Measurements from ENCODE around the gene LYST. TPM values are rescaled to one million over a fixed set of nuclear protein-coding genes. Genes with fewer than 3 reads are reported as not detected.

Gene LYST
- polyA plus RNA-seq, 1 experiment, result 6.5 TPM

DNA sequence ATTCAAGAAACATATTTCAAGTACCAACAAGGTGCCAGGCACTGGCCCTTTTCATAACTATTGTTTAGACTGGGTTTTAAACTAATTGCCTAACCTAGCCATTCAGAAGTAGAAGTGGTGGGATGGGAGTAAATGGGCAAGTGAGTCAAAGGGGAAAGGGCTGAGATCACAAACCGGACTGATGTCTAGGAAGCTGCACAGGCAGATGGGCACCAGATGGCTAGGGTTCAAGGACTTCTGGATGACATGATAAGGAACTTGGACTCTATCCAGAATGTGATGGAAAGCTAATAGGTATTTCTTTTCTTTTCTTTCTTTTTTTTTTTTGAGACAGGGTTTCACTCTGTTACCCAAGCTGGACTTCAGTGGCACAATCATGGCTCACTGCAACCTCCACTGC is 46.6 kb downstream of the LYST start:
- DNase-seq (ENCODE audit: low read depth, low spot score), result no peak
- TF ChIP-seq, protein P1, sequence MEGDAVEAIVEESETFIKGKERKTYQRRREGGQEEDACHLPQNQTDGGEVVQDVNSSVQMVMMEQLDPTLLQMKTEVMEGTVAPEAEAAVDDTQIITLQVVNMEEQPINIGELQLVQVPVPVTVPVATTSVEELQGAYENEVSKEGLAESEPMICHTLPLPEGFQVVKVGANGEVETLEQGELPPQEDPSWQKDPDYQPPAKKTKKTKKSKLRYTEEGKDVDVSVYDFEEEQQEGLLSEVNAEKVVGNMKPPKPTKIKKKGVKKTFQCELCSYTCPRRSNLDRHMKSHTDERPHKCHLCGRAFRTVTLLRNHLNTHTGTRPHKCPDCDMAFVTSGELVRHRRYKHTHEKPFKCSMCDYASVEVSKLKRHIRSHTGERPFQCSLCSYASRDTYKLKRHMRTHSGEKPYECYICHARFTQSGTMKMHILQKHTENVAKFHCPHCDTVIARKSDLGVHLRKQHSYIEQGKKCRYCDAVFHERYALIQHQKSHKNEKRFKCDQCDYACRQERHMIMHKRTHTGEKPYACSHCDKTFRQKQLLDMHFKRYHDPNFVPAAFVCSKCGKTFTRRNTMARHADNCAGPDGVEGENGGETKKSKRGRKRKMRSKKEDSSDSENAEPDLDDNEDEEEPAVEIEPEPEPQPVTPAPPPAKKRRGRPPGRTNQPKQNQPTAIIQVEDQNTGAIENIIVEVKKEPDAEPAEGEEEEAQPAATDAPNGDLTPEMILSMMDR (IDR thresholded peaks at IDR 0.05; ENCODE audit: low read depth, low read length), result no peak
- no peaks in the 10 kb centered on the region for H3K27me3 ChIP-seq (ENCODE audit: control insufficient read depth, insufficient read depth, low read length)
- ChIA-PET POLR2A (no interaction called here), CTCF (interaction anchor here (2.5 kb wide), 1 partner anchor 152 kb away, joined by 19 read pairs; no protein-coding TSS in a partner anchor)
- H3K27ac ChIP-seq (ENCODE audit: low read depth, low read length), result no peak overlapping the region
- H3K4me3 ChIP-seq (ENCODE audit: low read depth, low read length), result no peak overlapping the region
- no peaks in the 10 kb centered on the region for H3K9me3 ChIP-seq (ENCODE audit: control insufficient read depth, insufficient read depth, low read length)

DNA sequence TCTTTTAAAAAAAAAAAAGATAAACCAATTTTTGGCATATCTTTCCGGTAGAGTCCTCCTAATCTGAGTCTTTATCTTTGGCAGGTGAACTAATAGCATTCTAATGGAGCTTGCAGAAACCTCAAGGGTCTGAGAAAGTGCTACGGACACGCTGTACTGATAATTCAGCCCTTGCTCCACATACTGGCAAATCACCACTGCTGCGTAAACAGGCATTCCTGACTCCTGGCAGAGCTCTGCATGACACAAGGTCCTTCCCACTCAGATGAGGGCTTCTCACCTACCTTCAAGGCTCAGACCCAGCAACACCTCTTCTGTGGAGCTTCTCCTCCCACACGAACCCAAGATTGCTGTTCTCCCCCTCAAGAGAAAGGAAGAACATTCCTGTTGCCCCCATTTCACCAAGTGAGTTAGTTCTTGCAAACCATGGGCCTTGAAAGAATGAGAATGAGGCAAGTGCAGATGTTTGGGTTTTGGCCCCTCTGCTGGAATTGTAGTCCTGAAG is 48.0 kb downstream of the LYST start:
- Histone ChIP-seq H3K27me3 (ENCODE audit: control insufficient read depth, insufficient read depth, low read length) (no peaks in the 10 kb centered on the region), H3K27ac (ENCODE audit: low read depth, low read length) (no peak overlapping the region), H3K9me3 (ENCODE audit: control insufficient read depth, insufficient read depth, low read length) (no peaks in the 10 kb centered on the region), H3K4me3 (ENCODE audit: low read depth, low read length) (no peak overlapping the region)
- TF ChIP-seq, protein P1 (IDR thresholded peaks at IDR 0.05; ENCODE audit: low read depth, low read length), result no peak
- no peak for DNase-seq (ENCODE audit: low read depth, low spot score)
- CTCF ChIA-PET, result interaction anchor here (0.8 to 1.2 kb wide), 2 partner anchors 24 to 153 kb away, joined by 3 read pairs; no protein-coding TSS in a partner anchor
- POLR2A ChIA-PET, result no interaction called here

DNA sequence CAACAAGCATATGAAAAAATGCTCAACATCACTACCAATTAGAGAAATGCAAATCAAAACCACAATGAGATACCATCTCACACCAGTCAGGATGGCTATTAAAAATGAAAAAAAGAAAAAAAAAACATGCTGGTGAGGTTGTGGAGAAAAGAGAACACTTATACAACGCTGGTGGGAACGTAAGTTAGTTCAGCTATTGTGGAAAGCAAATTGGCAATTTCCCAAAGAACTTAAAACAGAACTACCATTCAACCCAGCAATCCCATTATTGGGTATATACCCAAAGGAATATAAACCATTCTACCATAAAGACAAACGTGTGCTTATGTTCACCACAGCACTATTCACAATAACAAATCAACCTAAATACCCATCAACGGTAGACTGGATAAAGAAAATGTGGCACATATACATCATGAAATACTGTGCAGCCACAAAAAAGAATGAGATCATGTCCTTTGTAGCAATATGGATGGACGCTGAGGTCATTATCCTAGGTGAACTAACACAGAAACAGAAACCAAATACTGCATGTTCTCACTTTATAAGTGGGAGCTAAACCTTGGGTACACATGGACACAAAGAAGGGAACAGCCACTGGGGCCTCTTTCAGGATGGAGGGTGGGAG is 49.5 kb downstream of the LYST start:
- Histone ChIP-seq H3K9me3 (ENCODE audit: control insufficient read depth, insufficient read depth, low read length) (no peaks in the 10 kb centered on the region), H3K27me3 (ENCODE audit: control insufficient read depth, insufficient read depth, low read length) (no peaks in the 10 kb centered on the region), H3K27ac (ENCODE audit: low read depth, low read length) (no peak overlapping the region), H3K4me3 (ENCODE audit: low read depth, low read length) (no peak overlapping the region)
- no peak for DNase-seq (ENCODE audit: low read depth, low spot score)
- POLR2A ChIA-PET, result no interaction called here
- TF ChIP-seq, protein P1 (IDR thresholded peaks at IDR 0.05; ENCODE audit: low read depth, low read length), result no peak
- CTCF ChIA-PET, result interaction anchor here (1.6 kb wide), 1 partner anchor 154 kb away, joined by 4 read pairs; no protein-coding TSS in a partner anchor

DNA sequence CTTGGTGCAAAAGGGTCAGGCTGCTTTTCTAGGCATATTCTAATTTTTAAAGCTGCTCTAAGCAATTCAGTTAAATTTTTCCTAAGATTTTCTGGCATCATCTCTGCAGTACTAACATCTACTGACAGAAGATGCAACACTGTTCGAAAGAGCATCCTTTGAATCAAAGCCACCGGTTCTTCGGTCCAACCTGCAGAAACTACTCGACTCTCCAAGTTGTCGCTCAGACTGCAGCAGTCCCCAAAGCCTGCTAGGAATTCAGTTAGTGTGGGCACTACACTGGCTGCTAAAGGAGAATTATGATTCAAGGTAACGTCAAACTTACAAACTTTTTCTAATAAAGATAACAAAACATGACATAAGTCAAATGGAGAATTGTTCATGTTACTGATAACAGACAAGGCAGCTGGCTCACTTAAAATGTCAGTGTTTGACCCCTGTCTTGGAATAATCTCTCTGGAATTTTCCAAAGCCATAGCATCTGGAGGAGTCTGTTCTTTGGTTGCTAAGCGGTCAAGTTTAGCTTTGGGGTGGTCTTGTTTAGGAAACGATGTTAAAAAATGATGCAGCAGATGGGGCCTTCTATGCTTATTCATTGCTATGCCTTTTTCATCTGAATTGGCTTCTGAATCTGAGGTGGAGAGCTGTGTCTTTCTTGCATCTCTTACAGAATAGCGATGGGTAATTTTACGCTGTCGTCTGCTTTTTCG is 56.9 kb downstream of the LYST start:
- no peak overlapping the region for H3K4me3 ChIP-seq (ENCODE audit: low read depth, low read length)
- POLR2A ChIA-PET, result interaction anchor here (1.7 kb wide), 1 partner anchor 12 kb away, joined by 6 read pairs; no protein-coding TSS in a partner anchor
- peak; percentile 63 for DNase-seq (ENCODE audit: low read depth, low spot score)
- H3K27ac ChIP-seq (ENCODE audit: low read depth, low read length), result no peak overlapping the region
- no peaks in the 10 kb centered on the region for H3K9me3 ChIP-seq (ENCODE audit: control insufficient read depth, insufficient read depth, low read length)
- H3K27me3 ChIP-seq (ENCODE audit: control insufficient read depth, insufficient read depth, low read length), result no peaks in the 10 kb centered on the region
- CTCF ChIA-PET, result interaction anchor here (0.6 to 2.9 kb wide), 2 partner anchors 68 to 162 kb away, joined by 3 to 18 read pairs; no protein-coding TSS in a partner anchor
- TF ChIP-seq, protein P1 (IDR thresholded peaks at IDR 0.05; ENCODE audit: low read depth, low read length), result no peak

DNA sequence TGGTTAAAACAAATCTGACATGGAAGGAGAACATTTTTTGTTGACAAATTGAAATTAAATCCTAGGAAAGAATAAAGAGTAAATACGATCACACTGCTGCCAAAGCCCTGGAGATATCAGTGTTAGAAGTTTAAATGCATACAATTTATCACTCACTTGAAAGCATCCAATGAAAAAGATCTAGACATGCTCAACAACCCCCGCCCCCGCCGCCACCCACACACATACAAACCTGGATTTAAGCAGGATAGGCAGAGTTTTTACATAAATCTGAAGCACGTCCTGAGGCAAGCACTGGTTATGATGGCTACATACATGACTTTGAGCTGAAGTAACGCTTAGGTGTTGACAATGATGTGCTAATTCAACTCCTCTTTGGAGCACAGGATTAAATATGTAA is 58.5 kb downstream of the LYST start:
- no peaks in the 10 kb centered on the region for H3K27me3 ChIP-seq (ENCODE audit: control insufficient read depth, insufficient read depth, low read length)
- no peak for DNase-seq (ENCODE audit: low read depth, low spot score)
- TF ChIP-seq, protein P1 (IDR thresholded peaks at IDR 0.05; ENCODE audit: low read depth, low read length), result no peak
- no peak overlapping the region for H3K27ac ChIP-seq (ENCODE audit: low read depth, low read length)
- H3K9me3 ChIP-seq (ENCODE audit: control insufficient read depth, insufficient read depth, low read length), result no peaks in the 10 kb centered on the region
- ChIA-PET POLR2A (interaction anchor here (0.6 kb wide), 1 partner anchor 8 kb away, joined by 3 read pairs; no protein-coding TSS in a partner anchor), CTCF (interaction anchor here (2.9 kb wide), 1 partner anchor 164 kb away, joined by 18 read pairs; no protein-coding TSS in a partner anchor)
- no peak overlapping the region for H3K4me3 ChIP-seq (ENCODE audit: low read depth, low read length)

Measured in AG04450 (cell line).